ENCODE measurements around the gene SGPP2. TPM values are rescaled to one million over a fixed set of nuclear protein-coding genes. Genes with fewer than 3 reads are reported as not detected.

Gene SGPP2, protein sequence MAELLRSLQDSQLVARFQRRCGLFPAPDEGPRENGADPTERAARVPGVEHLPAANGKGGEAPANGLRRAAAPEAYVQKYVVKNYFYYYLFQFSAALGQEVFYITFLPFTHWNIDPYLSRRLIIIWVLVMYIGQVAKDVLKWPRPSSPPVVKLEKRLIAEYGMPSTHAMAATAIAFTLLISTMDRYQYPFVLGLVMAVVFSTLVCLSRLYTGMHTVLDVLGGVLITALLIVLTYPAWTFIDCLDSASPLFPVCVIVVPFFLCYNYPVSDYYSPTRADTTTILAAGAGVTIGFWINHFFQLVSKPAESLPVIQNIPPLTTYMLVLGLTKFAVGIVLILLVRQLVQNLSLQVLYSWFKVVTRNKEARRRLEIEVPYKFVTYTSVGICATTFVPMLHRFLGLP
- total RNA-seq, result not detected in 2 replicates

DNA sequence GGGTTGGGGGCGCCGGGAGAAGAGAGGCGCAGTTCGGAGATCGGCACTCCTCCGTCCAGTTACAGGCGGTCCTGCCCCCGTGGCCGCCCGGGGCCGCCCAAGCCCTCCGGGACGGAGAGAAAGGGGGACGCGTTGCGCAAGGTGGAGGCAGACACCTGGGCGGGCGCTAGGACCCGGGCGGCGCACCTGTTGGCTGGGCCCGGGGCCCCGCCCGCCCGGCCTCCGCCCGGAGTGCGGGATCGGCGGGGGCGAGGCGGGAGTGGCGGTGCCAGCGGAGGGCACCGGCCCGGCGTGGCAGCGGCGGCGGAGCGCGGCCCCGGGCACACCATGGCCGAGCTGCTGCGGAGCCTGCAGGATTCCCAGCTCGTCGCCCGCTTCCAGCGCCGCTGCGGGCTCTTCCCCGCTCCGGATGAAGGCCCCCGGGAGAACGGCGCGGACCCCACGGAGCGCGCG is at the start of gene SGPP2:
Gene SGPP2 (plus strand): TSS at position 268 of the 453 bp plus-strand sequence. CDS start 60 bp downstream, at position 328.

Other genes starting within 250 kb of the SGPP2 start
- gene PAX3, start 125.5 kb upstream of the SGPP2 start, total RNA-seq, result not detected in 2 replicates
- 10.1 and 16.0 TPM in 2 replicates for gene FARSB, start 231.5 kb downstream of the SGPP2 start, total RNA-seq
- gene MOGAT1, start 247.1 kb downstream of the SGPP2 start, total RNA-seq, result not detected in 2 replicates

Measured in aortic smooth muscle cell (primary cell).